ENCODE results near the gene RASD2.
"Not testable (repeated sequence)": the region's sequence is repeated elsewhere in the genome, so short reads cannot be mapped to it uniquely, and the experiment has no call there.

RASD2 gene, protein sequence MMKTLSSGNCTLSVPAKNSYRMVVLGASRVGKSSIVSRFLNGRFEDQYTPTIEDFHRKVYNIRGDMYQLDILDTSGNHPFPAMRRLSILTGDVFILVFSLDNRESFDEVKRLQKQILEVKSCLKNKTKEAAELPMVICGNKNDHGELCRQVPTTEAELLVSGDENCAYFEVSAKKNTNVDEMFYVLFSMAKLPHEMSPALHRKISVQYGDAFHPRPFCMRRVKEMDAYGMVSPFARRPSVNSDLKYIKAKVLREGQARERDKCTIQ

DNA sequence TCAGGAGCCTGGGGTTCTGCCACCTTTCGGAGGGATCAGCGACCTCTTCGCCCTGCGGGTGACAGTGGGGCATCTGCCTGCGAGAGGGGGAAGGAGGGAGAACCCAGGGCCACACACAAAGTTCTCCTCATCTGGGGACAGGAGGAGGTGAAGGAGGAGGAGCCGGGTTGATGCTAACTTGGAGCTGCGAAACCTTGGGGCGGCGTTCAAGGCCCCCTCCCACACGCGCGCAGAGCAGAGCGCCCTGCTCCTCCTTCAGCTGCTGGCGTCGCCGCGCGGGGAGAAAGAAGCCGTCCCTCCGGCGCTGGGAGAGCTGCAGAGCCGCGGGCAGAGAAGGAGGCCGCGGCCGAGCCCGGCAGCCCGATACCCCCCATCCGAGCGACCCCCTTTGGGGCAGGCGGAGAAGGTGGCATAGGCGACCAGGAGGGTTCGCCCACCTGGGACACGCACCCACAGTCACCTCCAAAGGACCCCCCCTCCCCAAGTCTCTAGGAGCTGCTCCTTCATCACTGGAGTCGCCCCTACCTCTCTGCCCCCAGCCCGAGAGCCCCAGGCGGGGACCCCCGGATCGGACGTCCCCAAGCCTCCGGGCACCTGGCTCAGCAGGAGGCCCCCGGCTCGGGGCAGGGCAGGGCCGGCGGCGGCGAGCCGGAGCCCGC is at the start of gene RASD2:
Gene RASD2 (plus strand): TSS at position 237 of the 659 bp plus-strand sequence. CDS start 5,979 bp downstream, outside the sequence.
- DNase-seq = no peak

DNA sequence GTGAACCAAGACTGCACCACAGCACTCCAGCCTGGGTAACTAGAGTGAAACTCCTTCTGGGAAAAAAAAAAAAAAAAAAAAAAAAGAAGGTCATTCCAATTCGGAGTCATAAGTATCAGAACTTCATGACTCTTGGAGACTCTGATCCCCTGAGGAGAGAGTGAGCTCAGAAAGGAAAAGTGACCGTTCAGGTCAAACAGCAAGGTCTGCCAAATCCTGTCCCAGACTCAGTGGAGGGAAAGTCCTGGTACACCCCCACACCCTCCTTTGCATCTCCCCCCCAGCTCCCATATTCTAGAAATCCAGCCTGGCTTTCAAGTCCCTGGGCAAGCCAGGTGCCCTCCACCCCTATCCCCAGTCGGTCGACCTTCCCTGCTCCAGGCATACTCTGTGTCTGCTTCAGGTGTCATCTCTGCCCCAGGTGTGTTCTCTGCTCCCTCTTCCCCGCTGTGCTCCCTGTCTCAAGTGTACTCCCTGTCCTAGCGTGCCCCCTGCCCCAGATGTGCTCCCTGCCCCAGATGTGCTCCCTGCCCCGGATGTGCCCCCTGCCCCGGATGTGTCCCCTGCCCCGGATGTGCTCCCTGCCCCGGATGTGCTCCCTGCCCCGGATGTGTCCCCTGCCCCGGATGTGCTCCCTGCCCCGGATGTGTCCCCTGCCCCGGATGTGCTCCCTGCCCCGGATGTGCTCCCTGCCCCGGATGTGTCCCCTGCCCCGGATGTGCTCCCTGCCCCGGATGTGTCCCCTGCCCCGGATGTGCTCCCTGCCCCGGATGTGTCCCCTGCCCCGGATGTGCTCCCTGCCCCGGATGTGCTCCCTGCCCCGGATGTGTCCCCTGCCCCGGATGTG is 49.3 kb upstream of the RASD2 start:
- not testable (repeated sequence) for DNase-seq

DNA sequence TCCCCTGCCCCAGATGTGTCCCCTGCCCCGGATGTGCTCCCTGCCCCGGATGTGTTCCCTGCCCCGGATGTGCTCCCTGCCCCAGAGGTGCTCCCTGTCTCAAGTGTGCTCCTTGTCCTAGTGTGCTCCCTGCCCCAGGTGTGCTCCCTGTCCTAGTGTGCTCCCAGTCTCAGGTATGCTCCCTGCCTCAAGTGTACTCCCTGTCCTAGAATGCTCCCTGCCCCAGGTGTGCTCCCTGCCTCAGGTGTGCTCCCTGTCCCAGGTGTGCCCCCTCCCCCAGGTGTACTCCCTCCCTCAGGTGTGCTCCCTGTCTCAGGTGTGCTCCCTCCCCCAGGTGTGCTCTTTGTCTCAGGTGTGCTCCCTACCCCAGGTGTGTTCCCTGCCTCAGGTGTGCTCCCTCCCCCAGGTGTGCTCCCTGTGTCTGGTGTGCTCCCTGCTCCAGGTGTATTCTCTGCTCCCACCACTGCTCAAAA is 48.7 kb upstream of the RASD2 start:
- no peak for DNase-seq

DNA sequence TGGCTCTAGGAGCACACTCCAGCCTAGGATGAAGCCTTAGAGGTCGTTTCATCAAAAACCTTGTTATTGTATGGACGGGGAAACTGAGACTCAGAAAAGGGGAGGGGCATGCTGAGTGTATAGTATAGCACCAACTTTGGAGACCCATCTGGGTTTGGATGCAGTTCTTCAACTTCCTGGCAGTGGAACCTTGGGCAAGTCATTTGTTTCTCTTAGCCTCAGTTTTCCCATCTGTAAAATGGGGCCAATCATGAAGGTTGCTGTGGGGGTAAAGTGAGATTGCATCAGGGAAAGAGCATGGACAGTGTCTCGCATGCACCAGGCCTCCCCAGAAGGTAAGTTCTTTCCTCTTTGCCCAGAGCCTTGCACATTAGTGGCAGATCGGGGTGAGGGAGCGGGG is 47.6 kb upstream of the RASD2 start:
- DNase-seq = no peak

DNA sequence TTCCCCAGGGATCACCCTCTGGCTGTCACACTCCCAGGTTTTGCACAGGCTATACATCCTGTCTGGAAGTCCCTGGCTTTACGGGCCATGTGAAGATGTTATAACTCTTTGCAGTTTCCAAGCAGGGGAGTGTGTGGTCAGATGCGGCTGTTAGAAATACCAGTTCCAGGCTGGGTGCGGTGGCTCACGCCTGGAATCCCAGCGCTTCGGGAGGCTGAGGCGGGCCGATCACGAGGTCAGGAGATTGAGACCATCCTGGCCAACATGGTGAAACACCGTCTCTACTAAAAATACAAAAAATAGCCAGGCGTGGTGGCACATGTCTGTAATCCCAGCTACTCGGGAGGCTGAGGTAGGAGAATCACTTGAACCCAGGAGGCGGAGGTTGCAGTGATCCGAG is 44.9 kb upstream of the RASD2 start:
- DNase-seq = not testable (repeated sequence)

DNA sequence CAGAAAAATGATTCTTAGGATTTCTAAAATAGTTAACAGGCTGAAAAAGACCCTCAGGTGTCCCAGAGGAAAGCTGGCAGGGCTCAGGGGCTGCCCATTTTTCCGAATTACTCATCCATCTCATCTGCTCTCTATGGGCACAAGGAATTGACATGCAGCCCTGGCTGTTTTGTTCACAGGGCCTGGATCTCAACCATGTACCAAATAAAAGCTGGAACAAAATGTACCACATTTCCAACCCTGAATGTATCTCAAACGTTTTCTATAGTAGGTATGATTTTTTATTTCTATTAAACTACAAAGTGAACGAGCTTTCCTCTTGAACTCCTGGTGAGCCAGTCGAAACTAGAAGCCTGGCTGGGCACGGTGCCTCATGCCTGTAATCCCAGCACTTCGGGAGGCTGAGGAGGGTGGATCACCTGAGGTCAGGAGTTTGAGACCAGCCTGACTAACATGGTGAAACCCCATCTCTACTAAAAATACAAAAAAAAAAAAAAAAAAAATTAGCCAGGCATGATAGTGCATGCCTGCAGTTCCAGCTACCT is 43.8 kb upstream of the RASD2 start:
- no peak for DNase-seq

DNA sequence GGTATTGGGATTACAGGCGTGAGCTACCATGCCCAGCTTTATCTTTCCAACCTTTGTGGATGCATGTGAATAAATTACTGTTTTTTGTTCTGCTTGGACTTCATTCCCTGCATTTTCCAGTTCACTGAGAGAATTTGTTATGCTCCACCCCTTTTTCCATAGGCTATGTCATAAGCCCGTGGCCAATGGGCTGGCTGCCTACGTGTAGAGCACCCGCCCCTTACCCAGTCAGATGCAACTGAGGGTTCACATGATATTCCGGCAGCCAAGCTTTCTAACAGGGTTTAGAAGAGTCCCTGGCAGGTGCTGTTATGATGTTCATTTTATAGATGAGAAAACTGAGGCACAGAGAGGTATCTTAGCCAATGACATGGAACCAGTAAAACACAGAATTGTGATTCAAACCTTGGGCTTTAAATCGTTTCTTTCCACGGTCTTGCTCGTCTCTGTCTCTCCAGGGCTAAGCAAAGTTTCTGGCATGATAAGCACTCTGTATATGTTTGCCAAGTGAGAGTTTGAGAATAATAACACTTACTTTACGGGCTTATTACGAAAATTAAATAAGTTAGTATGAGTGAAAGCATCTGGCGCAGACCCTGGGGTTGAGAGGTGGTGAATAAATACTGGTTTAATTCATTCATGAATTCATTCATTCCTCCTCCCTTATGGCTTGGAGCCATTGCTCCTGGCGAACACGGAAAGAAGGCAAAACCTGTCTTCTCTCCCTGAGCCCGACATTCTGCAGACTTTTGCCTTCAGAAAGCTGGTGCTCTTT is 42.4 kb upstream of the RASD2 start:
- no peak for DNase-seq

DNA sequence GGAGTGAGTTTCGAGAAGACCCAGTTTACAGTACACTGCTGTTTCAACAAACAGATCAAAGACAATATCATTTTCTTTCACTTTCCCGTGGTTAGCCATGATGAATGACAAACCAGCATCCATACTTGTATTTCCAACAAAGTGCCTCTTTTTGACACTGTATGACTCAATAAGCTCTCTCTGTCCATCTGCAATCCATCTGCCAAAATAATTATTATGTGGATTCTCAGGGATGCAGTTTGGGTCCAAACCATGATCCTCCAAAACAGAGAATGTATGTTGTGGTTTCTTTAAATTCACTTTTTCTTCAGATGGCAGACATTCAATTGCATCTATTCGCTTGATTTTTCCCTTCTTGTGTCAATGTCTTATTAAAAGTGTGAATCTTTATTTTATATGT is 37.8 kb upstream of the RASD2 start:
- DNase-seq = no peak

DNA sequence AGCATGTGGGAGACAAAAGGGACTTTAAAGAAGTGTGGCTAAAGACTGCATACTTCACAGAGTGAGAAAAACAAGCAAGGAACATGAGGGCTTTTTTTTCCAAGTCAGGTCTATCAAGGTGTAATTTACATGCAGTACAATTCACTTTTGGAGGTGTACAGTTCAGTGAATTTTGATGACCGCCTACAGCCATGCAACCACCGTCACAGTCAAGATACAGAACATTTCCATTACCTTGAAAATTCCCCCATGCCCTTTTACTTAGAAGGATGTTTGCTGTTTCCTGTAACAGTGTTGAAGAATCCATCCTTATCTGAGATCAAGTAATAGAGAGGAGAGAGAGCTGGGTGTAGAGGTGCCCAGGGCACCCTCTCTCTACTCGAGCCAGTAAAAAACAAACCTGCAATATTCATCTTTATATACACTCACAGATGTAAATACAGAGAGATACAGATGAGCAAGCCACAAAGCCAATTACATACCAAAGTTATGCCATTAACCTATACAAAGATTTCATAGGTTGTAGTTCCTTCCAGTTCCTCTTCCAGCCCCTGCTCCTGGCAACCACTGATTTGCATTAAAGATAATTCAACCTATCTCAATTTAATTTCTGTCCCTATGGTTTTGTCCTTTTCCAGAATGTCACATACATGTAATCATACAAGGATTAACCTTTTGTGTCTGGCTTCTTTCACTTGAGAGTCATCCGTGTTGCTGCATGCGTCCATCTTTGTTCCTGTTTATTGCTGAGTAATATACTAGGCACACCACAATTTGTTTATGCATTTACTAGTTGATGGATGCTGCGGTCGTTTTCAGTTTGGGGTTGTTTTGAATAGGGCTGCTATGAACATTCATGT is 35.0 kb upstream of the RASD2 start:
- no peak for DNase-seq

DNA sequence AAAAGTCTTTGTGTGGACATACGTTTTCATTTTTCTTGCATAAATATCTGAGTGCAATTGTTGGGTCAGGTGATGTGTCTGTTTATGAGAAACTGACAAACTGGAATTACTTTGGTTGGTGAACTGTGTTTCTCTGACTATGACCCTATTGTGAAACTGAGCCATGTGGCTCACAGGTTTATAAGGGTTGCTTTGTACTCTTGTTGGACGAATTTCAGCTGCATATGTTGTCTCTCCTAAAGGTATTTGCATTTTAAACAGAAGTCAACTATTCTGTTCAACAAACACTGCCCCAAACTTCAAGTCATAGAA is 34.4 kb upstream of the RASD2 start:
- no peak for DNase-seq

DNA sequence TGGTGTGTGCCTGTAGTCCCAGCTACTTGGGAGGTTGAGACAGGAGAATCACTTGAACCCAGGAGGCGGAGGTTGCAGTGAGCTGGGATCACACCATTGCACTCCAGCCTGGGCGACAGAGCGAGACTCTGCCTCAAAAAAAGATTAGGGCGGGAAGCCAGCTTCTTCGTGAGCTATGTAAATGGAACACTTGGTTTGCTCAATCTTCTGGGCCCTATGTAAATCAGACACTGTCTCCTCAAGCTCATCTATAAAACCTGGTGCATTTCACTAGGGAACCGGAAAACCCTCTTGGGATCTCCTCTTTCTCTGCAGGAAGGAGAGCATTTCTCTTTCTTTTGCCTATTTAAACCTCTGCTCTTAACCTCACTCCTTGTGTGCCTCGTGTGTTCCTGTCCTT is 32.8 kb upstream of the RASD2 start:
- not testable (repeated sequence) for DNase-seq

DNA sequence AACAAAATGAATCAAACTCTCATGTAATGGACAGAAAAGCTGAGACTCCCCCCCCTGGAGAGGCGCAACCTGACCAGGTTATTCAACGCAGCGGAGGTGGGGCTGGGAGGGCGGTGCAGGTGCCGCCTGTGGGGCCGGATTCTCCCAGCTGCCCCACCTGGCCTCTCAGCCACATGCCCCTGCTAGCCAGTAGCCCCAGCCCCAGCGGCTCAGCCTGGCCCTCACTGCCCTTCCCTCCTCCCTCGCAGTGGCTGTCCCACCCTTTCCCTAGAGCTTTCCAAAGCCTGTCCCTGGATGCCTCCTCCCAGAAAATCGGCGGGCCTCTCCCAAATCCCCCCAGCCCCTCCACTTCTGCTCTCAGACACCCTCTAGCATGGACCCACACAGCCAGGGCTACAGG is 31.2 kb upstream of the RASD2 start:
- no peak for DNase-seq

DNA sequence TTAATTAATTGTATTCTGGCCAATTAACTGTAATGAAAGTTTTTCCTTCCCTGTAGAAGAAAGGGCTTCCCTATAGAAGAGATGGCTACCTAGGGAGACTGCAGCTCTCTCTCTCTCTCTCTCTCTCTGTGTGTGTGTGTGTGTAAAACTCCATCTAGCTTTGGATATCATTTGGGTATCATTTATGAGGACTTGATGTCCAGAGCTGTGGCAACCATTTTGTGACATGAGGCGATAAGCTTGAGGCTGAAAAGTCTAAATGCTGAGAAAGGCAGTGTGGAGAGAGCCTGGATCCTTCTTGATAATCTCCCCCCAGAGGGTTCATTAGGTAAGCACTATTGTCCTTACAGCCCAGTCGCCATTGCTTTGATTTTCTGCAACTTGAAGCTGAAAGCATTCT is 30.7 kb upstream of the RASD2 start:
- DNase-seq = no peak

DNA sequence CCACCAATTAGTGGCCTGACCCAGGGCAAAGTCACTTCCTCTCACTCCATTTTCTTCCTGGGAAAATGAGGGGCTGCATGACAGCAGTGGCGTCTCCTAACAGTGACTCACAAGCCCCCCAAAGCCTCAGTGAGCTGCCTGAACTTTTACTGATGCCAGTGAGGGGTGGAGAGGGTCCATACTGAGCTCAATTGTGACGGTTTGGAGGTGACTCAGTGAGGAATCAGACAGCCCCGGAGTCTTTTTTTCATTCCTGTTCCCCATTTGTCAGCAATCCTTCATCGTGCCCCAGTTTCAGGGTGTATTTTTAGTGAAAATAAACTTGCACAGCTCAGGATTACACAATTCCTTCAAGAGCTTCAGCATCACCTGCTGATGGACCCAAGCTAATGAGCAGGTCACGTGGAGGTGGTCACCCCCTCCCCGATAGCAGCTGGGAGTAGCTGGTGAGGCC is 30.1 kb upstream of the RASD2 start:
- no peak for DNase-seq

DNA sequence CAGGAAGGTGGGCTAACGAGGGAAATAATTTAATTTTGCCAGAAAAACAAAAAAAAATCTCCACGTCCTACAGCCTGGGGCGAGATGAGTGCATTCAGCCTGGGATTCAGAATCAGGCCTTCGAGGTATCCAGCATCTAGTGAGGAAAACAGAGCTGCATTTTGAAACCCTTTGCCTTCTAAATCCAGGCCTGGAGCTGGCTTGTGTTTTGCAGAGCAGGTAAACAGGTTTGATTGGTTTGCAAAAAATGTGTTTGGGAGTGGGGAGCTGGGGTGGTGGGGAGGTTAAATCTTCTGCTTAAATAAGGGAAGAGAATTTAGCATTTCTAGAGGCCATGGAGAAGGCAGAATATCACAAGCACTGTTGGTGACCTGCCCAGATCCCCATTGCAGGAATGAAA is 29.7 kb upstream of the RASD2 start:
- no peak for DNase-seq

DNA sequence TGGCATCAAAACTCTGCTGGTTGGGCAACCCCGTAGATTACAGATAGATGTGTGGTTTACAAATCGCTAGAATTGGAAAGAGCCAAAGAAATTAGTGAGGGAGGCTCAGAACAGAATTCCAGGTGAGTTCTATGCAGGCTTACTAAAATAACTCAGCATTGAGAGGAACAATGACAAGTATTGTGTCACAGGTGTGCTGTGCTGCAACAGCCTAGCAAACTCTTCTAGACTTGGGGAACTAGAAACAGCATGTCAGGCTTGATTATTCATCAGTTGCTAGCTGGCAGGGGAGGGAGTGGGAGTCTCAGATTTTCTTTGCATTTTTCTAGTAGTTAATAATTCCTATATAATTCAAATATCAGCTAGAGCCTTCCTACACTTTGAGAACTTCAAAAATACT is 26.3 kb upstream of the RASD2 start:
- DNase-seq = no peak

DNA sequence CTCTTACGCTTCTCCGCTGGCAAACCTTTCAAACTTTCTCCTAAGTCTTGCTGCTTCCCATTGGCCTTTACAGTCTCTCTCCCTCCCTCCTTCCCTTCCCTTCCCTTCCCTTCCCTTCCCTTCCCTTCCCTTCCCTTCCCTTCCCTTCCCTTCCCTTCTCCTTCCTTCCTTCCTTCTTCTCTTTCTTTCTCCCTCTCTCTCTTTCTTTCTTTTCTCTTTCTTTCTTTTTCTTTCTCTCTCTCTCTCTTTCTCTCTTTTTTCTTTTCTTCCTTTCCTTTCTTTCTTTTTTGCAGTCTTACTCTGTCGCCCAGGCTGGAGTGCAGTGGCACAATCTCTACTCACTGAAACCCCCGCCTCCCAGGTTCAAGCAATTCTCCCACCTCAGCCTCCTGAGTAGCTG is 24.7 kb upstream of the RASD2 start:
- not testable (repeated sequence) for DNase-seq

DNA sequence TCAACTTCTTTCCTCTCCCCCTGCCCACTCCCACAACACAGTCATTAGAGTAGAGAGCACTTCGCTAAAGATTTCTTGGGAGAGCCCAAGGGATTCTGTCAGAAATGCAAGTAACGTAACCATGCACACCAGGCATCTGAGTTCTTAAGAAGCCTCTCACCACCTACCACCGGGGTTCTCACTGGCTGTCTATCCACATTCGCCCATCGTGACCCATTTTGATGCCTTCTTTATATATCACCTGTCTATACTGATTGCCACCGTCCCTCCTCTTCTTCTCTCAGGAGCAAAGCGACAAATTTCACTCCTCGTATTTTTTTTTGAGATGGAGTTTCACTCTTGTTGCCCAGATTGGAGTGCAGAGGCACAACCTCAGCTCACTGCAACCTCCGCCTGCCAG is 23.9 kb upstream of the RASD2 start:
- no peak for DNase-seq

DNA sequence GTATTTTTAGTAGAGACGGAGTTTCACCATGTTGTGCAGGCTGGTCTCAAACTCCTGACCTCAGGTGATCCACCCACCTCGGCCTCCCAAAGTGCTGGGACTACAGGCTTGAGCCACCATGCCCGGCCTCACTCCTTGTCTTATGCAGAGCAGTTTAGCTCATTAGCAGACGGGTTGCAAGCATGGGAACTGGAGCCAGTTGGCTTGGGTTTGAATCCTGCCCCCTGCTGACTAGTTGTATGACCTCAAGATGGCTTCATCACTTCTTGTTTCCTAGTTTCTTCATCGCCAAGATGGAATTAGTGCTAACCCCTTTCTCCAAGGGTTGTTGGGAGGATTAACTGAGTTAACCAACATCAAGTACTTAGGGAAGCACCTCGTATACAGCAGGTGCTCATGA is 23.4 kb upstream of the RASD2 start:
- DNase-seq = no peak

DNA sequence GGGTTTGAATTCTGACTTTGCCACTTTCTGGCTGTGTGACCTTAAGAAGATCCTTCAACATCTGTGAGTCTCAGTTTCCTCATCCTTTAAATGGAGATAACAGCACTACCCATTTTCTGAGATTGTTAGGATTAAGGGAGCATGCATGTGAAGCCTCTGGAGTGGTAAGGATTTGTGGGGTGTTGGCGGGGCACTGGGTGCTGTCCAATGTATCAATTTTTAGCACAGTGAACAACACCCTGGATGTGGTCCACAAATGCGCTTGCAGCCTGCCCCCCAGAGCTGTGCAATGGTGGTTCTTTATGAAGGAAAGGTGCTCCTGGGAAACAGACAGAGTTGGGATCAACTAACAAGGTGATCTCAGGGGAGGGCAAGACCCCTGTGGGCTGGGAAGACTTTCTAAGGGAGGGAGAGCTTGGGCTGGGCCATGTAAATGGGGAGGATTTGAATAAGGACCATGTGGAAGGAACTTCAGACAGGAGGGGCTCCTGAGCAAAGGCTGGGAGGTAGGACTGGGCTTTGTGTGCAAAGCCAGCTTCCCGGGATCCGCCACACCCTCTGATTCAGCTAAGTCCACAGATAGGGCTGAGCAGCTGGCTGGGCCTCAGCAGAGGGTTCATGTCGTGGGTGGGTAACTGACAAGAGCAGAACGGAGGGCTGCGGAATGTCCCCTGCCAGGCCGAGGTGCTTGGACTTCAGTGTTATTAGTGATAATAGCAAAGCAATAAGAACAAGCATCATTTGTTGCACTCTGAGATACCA is 22.7 kb upstream of the RASD2 start:
- no peak for DNase-seq

DNA sequence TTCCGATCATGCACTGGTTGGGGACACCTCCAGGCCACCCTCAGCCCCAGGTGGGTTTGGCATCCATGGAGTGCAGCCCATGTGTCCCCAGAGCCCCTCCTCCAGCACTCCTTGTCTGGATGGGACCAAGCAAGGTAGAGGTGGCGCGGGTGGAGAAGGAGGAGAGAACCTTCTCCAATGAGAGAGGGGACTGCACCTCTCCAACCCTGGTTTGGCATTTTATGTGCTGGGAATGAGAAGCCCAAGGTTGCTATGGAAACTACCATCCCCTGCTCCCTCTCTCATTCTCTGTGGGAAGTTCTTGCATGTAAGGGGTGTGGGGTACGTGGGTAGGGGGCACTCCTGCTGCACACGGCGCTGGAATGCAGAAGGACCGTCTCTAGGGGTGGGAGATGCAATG is 21.8 kb upstream of the RASD2 start:
- DNase-seq = no peak

Measured in CD4-positive, alpha-beta T cell treated with Interleukin-15 for 1 hour (primary cell).